ENCODE results near the gene FYCO1. TPM values are rescaled to one million over a fixed set of nuclear protein-coding genes. Genes with fewer than 3 reads are reported as not detected.

Gene FYCO1
- total and polyA plus RNA-seq, 10 of the 15 experiments (the other 5 are each of a cell fraction or from before 2014, with no cell fraction given): 1.5 to 8.4 (median 6.5) TPM

GRCh38 chr3:45988804-45989203 lies 6.8 kb downstream of the FYCO1 start:
- TF ChIP-seq EZH2 (IDR thresholded peaks at IDR 0.05; ENCODE audit: borderline replicate concordance, control insufficient read depth, low read depth, low read length) (no peak), CEBPB (IDR thresholded peaks at IDR 0.05; ENCODE audit: borderline replicate concordance in 1 of 2, low read depth in 2 of 2, low read length in 2 of 2) (no peak), ZBTB4 (CRISPR knock-in tag; IDR thresholded peaks at IDR 0.05) (no peak), SMC3 (IDR thresholded peaks at IDR 0.05; ENCODE audit: borderline replicate concordance, low read length) (no peak), RELA (IDR thresholded peaks at IDR 0.05; ENCODE audit: borderline replicate concordance, partially characterized antibody) (no peak), USF2 (IDR thresholded peaks at IDR 0.05; ENCODE audit: borderline replicate concordance, low read depth, low read length) (no peak), E2F8 (IDR thresholded peaks at IDR 0.05; ENCODE audit: low read depth, partially characterized antibody) (no peak), NRF1 (conservative IDR thresholded peaks at IDR 0.05; ENCODE audit: low read depth, low read length) (no peak)
- no peaks in the 10 kb centered on the region for H3K27me3 ChIP-seq (replicated peaks in 1 of 2; ENCODE audit: control insufficient read depth in 2 of 2, insufficient read depth in 2 of 2, low read length in 1 of 2)
- no peak overlapping the region for H3K4me3 ChIP-seq
- H2AFZ ChIP-seq (ENCODE audit: control insufficient read depth, low read depth, low read length): no peak overlapping the region
- H3K4me2 ChIP-seq (ENCODE audit: control insufficient read depth, insufficient read depth): no peak overlapping the region
- H3K4me1 ChIP-seq (ENCODE audit: control insufficient read depth, insufficient read depth, low read length): peaks cover 21% of the 10 kb centered on the region
- no peak overlapping the region for H3K9ac ChIP-seq (ENCODE audit: control insufficient read depth, insufficient read depth, low read length)
- CTCF ChIA-PET: interaction anchor here (1.3 to 1.5 kb wide), 2 partner anchors 89 to 90 kb away, joined by 4 to 5 read pairs; no protein-coding TSS in a partner anchor
- BruUV-seq (replicated peaks): no TSS peak
- RAD21 ChIA-PET (ENCODE audit: unreplicated experiment): no interaction called here
- intact Hi-C loops (cut with micrococcal nuclease; ENCODE audit: unreplicated experiment): no loop called here
- no peak for FAIRE-seq
- H3K79me2 ChIP-seq (ENCODE audit: control insufficient read depth, insufficient read depth, low read length): peaks cover 4% of the 10 kb centered on the region
- 50% methylated on average over 2 of the region's 2 CpGs for WGBS (ENCODE audit: insufficient coverage, insufficient replicate concordance, low lambda C conversion rate, missing lambda C conversion rate)
- H3K27ac ChIP-seq (ENCODE audit: control insufficient read depth, insufficient read depth): no peak overlapping the region
- SMC1A ChIA-PET (ENCODE audit: uncharacterized antibody, unreplicated experiment): interaction anchor here (1.0 to 1.9 kb wide), 5 partner anchors 20 to 390 kb away, joined by 3 to 6 read pairs (median 4); no protein-coding TSS in a partner anchor
- H4K20me1 ChIP-seq (ENCODE audit: control insufficient read depth, insufficient read depth): no peaks in the 10 kb centered on the region; the same call in 1 of the 2 replicates
- peaks cover 3 to 6% of the 10 kb centered on the region in 2 experiments; a peak in 2 of 4 replicates for H3K36me3 ChIP-seq (ENCODE audit: control insufficient read depth in 2 of 2, insufficient read depth in 2 of 2, low read length in 1 of 2)
- in situ Hi-C loops (cut with MboI): no loop called here
- no peaks in the 10 kb centered on the region for H3K9me3 ChIP-seq (replicated peaks; ENCODE audit: control insufficient read depth, insufficient read depth, low read length)
- ATAC-seq: no peak
- POLR2A ChIA-PET: interaction anchor here (0.6 kb wide), 1 partner anchor 111 kb away, joined by 5 read pairs; no protein-coding TSS in a partner anchor
- DNase-seq (ENCODE audit: low read depth, low spot score): no peak

Measured in GM12878 (cell line).